SK-N-MC (cell line): ENCODE measurements around the gene UBL3.

Experiments
- EZH2 ChIP-seq: fragments of 200-600 bp; sonication (generic); IDR thresholded peaks from one replicate; pipeline ENCODE4 v1.6.1; 2017; ENCODE audit warnings: antibody characterized with exemption
- POLR2AphosphoS5 ChIP-seq: IDR thresholded peaks from 2 replicates; pipeline ENCODE4 v1.6.1; 2012; ENCODE audit warnings: mild to moderate bottlenecking, low read depth, low read length, borderline replicate concordance

DNA sequence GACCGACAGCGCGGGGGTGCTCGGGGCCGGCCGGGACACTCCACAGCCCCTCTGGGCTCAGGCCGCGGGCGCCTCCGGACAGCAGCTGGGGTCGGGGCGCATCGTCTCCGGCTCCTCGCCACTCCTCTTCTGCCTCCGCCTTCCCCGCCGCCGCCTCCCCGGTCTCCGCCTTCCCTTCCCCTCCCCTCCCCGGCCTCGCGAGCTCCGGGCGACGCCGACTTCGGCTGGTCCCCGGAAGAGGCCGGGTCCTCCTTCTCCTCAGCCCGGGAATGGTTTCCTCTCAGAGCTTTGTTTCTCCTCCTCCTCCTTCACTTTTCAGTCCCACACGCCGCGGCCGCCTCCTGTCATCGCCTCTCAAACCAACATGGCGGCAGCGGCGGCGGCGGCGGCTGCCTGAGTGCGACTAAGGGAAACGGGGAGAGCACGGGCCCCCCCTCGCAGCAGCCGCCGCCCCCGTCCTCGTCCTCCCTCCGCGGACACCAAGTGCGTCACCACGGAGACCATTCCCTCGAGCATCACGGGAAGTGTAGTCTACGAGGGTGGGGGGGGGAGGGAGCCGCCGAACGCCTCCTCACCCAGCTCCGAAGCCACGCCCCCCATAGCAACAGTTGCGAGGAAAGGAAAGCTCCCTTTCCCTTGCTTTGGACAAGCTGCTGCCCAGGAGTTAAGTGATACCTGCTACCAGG is at the start of gene UBL3:
- TF ChIP-seq EZH2 (no peak), POLR2AphosphoS5 (peak; percentile 77)
